H1 (cell line): ENCODE results near the gene ZNF407. TPM values are rescaled to one million over a fixed set of nuclear protein-coding genes. Genes with fewer than 3 reads are reported as not detected.

Source experiments
- CTCF ChIA-PET: fragments of 300-600 bp; sonication (Branson Sonifier 250); formaldehyde crosslinking; loops from one replicate; lab custom pipeline; 2021; ENCODE audit not compliant: partially characterized antibody; lab: Charles Lee
- POLR2A ChIA-PET: fragments of 300-600 bp; sonication (Branson Sonifier 250); formaldehyde crosslinking; loops from one replicate; lab custom pipeline; 2021; ENCODE audit warnings: inconsistent platforms; ENCODE audit not compliant: partially characterized antibody; lab: Charles Lee
- DNase-seq, 2 experiments: peaks; one replicate each; pipeline versions ENCODE4 v3.0.0 to v3.0.0-alpha.2; 2010 to 2022; ENCODE audit warnings: low spot score in 2 of 2, low read depth in 1 of 2, mixed read lengths in 1 of 2
- FAIRE-seq: peaks from 2 replicates; lab custom pipeline; 2011; peaks lifted over from hg19 to GRCh38; lab: Jason Lieb, UNC
- H2AFZ ChIP-seq: 2 replicates; pipeline ENCODE4 v1.8.1; 2012; ENCODE audit warnings: low read length, inconsistent platforms
- H2AK5ac ChIP-seq: 2 replicates; pipeline ENCODE4 v1.6.1; 2013; ENCODE audit warnings: low read depth, low read length
- H2BK120ac ChIP-seq: replicated peaks from 2 replicates; pipeline ENCODE3; 2013; ENCODE audit warnings: low read depth, low read length, inconsistent platforms
- H2BK12ac ChIP-seq: 2 replicates; pipeline ENCODE4 v1.6.1; 2013; ENCODE audit warnings: low read depth, low read length
- H2BK15ac ChIP-seq: 2 replicates; pipeline ENCODE4 v1.6.1; 2013; ENCODE audit warnings: low read length
- H2BK20ac ChIP-seq: 2 replicates; pipeline ENCODE4 v1.6.1; 2013; ENCODE audit warnings: low read length
- H2BK5ac ChIP-seq: 2 replicates; pipeline ENCODE4 v1.6.1; 2013; ENCODE audit warnings: low read depth, low read length
- H3K14ac ChIP-seq: 2 replicates; pipeline ENCODE4 v1.6.1; 2013; ENCODE audit warnings: inconsistent platforms; ENCODE audit not compliant: insufficient read length
- H3K18ac ChIP-seq: 2 replicates; pipeline ENCODE4 v1.6.1; 2013; ENCODE audit warnings: low read length; ENCODE audit errors: extremely low read depth
- H3K23ac ChIP-seq: 2 replicates; pipeline ENCODE4 v1.6.1; 2013; ENCODE audit warnings: inconsistent platforms; ENCODE audit not compliant: insufficient read length
- H3K23me2 ChIP-seq: 2 replicates; pipeline ENCODE4 v1.6.1; 2013; ENCODE audit warnings: low read depth, low read length
- H3K27ac ChIP-seq: 2 replicates; pipeline ENCODE4 v1.6.1; 2011; ENCODE audit warnings: low read depth, low read length, inconsistent platforms
- H3K27me3 ChIP-seq, 4 experiments: replicated peaks in 1 of 4; 1 replicate in 1 of 4; 2 replicates in 3 of 4; pipeline versions ENCODE4 v1.6.1 to v1.8.1; 2011 to 2013; ENCODE audit warnings: low read length in 3 of 4, mild to moderate bottlenecking in 3 of 4, inconsistent platforms in 2 of 4, mixed read lengths in 2 of 4, moderate library complexity in 1 of 4; ENCODE audit not compliant: control insufficient read depth in 3 of 4, insufficient read depth in 3 of 4; ENCODE audit errors: extremely low read depth in 1 of 4
- H3K36me3 ChIP-seq, 4 experiments: 2 replicates each; pipeline versions ENCODE4 v1.6.1 to v1.8.1; 2011 to 2013; ENCODE audit warnings: mild to moderate bottlenecking in 4 of 4, low read length in 3 of 4, moderate library complexity in 2 of 4, control low read depth in 1 of 4, inconsistent platforms in 1 of 4; ENCODE audit not compliant: insufficient read depth in 4 of 4, control insufficient read depth in 2 of 4
- H3K4ac ChIP-seq: replicated peaks from 2 replicates; pipeline ENCODE3; 2013; ENCODE audit warnings: low read length, low read depth, mixed read lengths, inconsistent platforms; ENCODE audit not compliant: insufficient read length
- H3K4me1 ChIP-seq, 4 experiments: replicated peaks in 1 of 4; 1 replicate in 1 of 4; 2 replicates in 3 of 4; pipeline versions ENCODE4 v1.6.1 to v1.8.1; 2011 to 2013; ENCODE audit warnings: low read length in 3 of 4, inconsistent platforms in 2 of 4, mixed read lengths in 1 of 4; ENCODE audit not compliant: insufficient read depth in 4 of 4, control insufficient read depth in 3 of 4
- H3K4me2 ChIP-seq, 2 experiments: 2 replicates each; pipeline versions ENCODE4 v1.6.1 to v1.8.1; 2011 to 2013; ENCODE audit warnings: low read depth in 2 of 2, low read length in 2 of 2, control low read depth in 1 of 2, inconsistent platforms in 1 of 2, mild to moderate bottlenecking in 1 of 2; ENCODE audit not compliant: insufficient read depth in 1 of 2
- H3K4me3 ChIP-seq, 4 experiments: fragments of 200-600, 300-600 bp in 1 of 4; sonication (generic), shearing (Covaris generic), sonication (Bioruptor Twin) in 1 of 4; 2 replicates each; pipeline versions ENCODE4 v1.5.1 to v1.8.1; 2011 to 2016; ENCODE audit warnings: low read length in 4 of 4, low read depth in 3 of 4, control low read depth in 2 of 4, inconsistent platforms in 2 of 4, mild to moderate bottlenecking in 2 of 4, mixed read lengths in 1 of 4, moderate library complexity in 1 of 4; ENCODE audit not compliant: insufficient read depth in 2 of 4; ENCODE audit errors: extremely low read depth in 1 of 4
- H3K56ac ChIP-seq: replicated peaks from 2 replicates; pipeline ENCODE3; 2013; ENCODE audit warnings: low read depth, mild to moderate bottlenecking, mixed read lengths, low read length, inconsistent platforms; ENCODE audit not compliant: insufficient read length
- H3K79me1 ChIP-seq: 2 replicates; pipeline ENCODE4 v1.6.1; 2013; ENCODE audit warnings: low read depth, low read length, control low read depth
- H3K79me2 ChIP-seq, 2 experiments: 2 replicates each; pipeline versions ENCODE4 v1.6.1 to v1.8.1; 2012 to 2013; ENCODE audit warnings: low read length in 2 of 2, mild to moderate bottlenecking in 2 of 2, inconsistent platforms in 1 of 2; ENCODE audit not compliant: insufficient read depth in 2 of 2, control insufficient read depth in 1 of 2
- H3K9ac ChIP-seq, 4 experiments: replicated peaks in 1 of 4; 1 replicate in 1 of 4; 2 replicates in 3 of 4; pipeline versions ENCODE4 v1.6.1 to v1.8.1; 2011 to 2013; ENCODE audit warnings: low read depth in 3 of 4, low read length in 3 of 4, control low read depth in 2 of 4, mild to moderate bottlenecking in 2 of 4, moderate library complexity in 2 of 4, inconsistent platforms in 1 of 4; ENCODE audit errors: extremely low read depth in 1 of 4
- H3K9me3 ChIP-seq, 2 experiments: 2 replicates each; pipeline versions ENCODE4 v1.6.1 to v1.8.1; 2012 to 2013; ENCODE audit warnings: mild to moderate bottlenecking in 2 of 2, moderate library complexity in 2 of 2, control low read depth in 1 of 2, inconsistent platforms in 1 of 2, low read depth in 1 of 2, low read length in 1 of 2, mixed read lengths in 1 of 2; ENCODE audit not compliant: insufficient read depth in 2 of 2
- H4K20me1 ChIP-seq, 2 experiments: replicated peaks in 1 of 2; 2 replicates each; pipeline versions ENCODE3 to v1.8.1; 2011 to 2013; ENCODE audit warnings: inconsistent platforms in 2 of 2, low read length in 2 of 2, mild to moderate bottlenecking in 1 of 2; ENCODE audit not compliant: insufficient read depth in 2 of 2, control insufficient read depth in 1 of 2
- H4K5ac ChIP-seq: 2 replicates; pipeline ENCODE4 v1.6.1; 2013; ENCODE audit warnings: low read length, low read depth, mixed read lengths, inconsistent platforms; ENCODE audit not compliant: insufficient read length
- H4K8ac ChIP-seq: 2 replicates; pipeline ENCODE4 v1.8.0; 2013; ENCODE audit warnings: mild to moderate bottlenecking, moderate library complexity, low read length, inconsistent platforms; ENCODE audit not compliant: insufficient read depth; ENCODE audit errors: extremely low read depth
- H4K91ac ChIP-seq: replicated peaks from 2 replicates; pipeline ENCODE3; 2013; ENCODE audit warnings: low read length, mixed read lengths, inconsistent platforms; ENCODE audit not compliant: insufficient read length
- ATF3 ChIP-seq: IDR thresholded peaks from 2 replicates; pipeline ENCODE4 v1.6.1; 2011; ENCODE audit warnings: low read depth, mild to moderate bottlenecking, low read length; ENCODE audit not compliant: insufficient read depth
- BACH1 ChIP-seq: IDR thresholded peaks from 2 replicates; pipeline ENCODE4 v1.6.1; 2012; ENCODE audit warnings: low read length, improper control_type of control experiment
- CHD1 ChIP-seq: IDR thresholded peaks from 2 replicates; pipeline ENCODE4 v1.6.1; 2012; ENCODE audit warnings: low read depth, low read length, improper control_type of control experiment
- CHD2 ChIP-seq: IDR thresholded peaks from 2 replicates; pipeline ENCODE4 v1.6.1; 2012; ENCODE audit warnings: low read length, improper control_type of control experiment
- JUN ChIP-seq: IDR thresholded peaks from 2 replicates; pipeline ENCODE4 v1.6.1; 2011; ENCODE audit warnings: low read depth, mild to moderate bottlenecking, improper control_type of control experiment, low read length
- KDM1A ChIP-seq: fragments of 200-600, 300-600 bp; sonication (generic); IDR thresholded peaks from 2 replicates; pipeline ENCODE4 v1.7.1; 2016; ENCODE audit warnings: mild to moderate bottlenecking, low read length, borderline replicate concordance
- MAFK ChIP-seq: IDR thresholded peaks from 2 replicates; pipeline ENCODE4 v1.6.1; 2012; ENCODE audit warnings: low read depth, mild to moderate bottlenecking, improper control_type of control experiment, low read length
- MAX ChIP-seq: IDR thresholded peaks from 2 replicates; pipeline ENCODE4 v1.6.1; 2012; ENCODE audit warnings: inconsistent platforms
- RAD21 ChIP-seq, 2 experiments: IDR thresholded peaks in 1 of 2; conservative IDR thresholded peaks in 1 of 2; 2 replicates each; pipeline ENCODE4 v1.6.1; 2011; ENCODE audit warnings: low read depth in 2 of 2, low read length in 2 of 2, improper control_type of control experiment in 1 of 2, inconsistent platforms in 1 of 2, mild to moderate bottlenecking in 1 of 2, moderate library complexity in 1 of 2
- RFX5 ChIP-seq: IDR thresholded peaks from 2 replicates; pipeline ENCODE4 v1.6.1; 2011; ENCODE audit warnings: low read depth, low read length, improper control_type of control experiment, borderline replicate concordance
- RXRA ChIP-seq: IDR thresholded peaks from 2 replicates; pipeline ENCODE4 v1.6.1; 2011; ENCODE audit warnings: low read depth, mild to moderate bottlenecking, low read length, moderate library complexity; ENCODE audit not compliant: insufficient read depth
- SP4 ChIP-seq: IDR thresholded peaks from 2 replicates; pipeline ENCODE4 v1.6.1; 2012; ENCODE audit warnings: low read length, inconsistent platforms
- TAF7 ChIP-seq: optimal IDR thresholded peaks from 2 replicates; pipeline ENCODE3; 2011; ENCODE audit warnings: low read depth, mild to moderate bottlenecking, inconsistent platforms, low read length, moderate library complexity, borderline replicate concordance
- TBP ChIP-seq: IDR thresholded peaks from 2 replicates; pipeline ENCODE4 v1.6.1; 2011; ENCODE audit warnings: low read depth, low read length, improper control_type of control experiment
- YY1 ChIP-seq: IDR thresholded peaks from 2 replicates; pipeline ENCODE4 v1.6.1; 2011; ENCODE audit warnings: low read depth, mild to moderate bottlenecking, low read length
- WGBS, 2 experiments: shearing (Covaris generic) in 1 of 2; methylation state at CpG; one replicate each; pipeline versions ENCODE4 v1.1.6 to v1.1.7; 2013 to 2015; ENCODE audit warnings: low lambda C conversion rate in 2 of 2, mixed read lengths in 2 of 2, inconsistent platforms in 1 of 2, low coverage in 1 of 2, missing lambda C conversion rate in 1 of 2; ENCODE audit not compliant: insufficient replicate concordance in 2 of 2, insufficient coverage in 1 of 2, insufficient read length in 1 of 2; ENCODE audit errors: extremely low coverage in 1 of 2, missing lambda C conversion rate in 1 of 2; 5-methylcytosine and 5-hydroxymethylcytosine counted together
- polyA plus RNA-seq, 7 experiments: library from polyadenylated mRNA; depleted of rRNA in 3 of 7; stranded (reverse) in 5 of 7; unstranded in 2 of 7; fragments of >200 nt in 5 of 7; fragments of 200-250 nt in 2 of 7; gene quantifications; 1 replicate in 5 of 7; 2 replicates in 1 of 7; 4 replicates in 1 of 7; pipeline versions ENCODE4 v1.2.1 to v1.2.3, GENCODE V29; 2011 to 2013; ENCODE audit warnings: missing spikeins in 2 of 7, mixed read lengths in 2 of 7
- total RNA-seq: library from RNA; stranded (reverse); fragmentation: NEBNext Ultra II Directional; extraction: Animal tissue kit (Norgen Biotek cat#: 25700); gene quantifications from 2 replicates; pipeline ENCODE4 v1.2.1, GENCODE V29; 2021

Gene ZNF407
- total and polyA plus RNA-seq, 2 of the 8 experiments (the other 6 are each of a cell fraction or from before 2014, with no cell fraction given) = 1.5 to 6.8 TPM

GRCh38 chr18:74906184-74906583 lies 308.5 kb downstream of the ZNF407 start:
- Histone ChIP-seq H2BK20ac (no peak overlapping the region), H3K23ac (no peak overlapping the region), H2BK5ac (no peak overlapping the region), H3K14ac (no peak overlapping the region), H2AK5ac (no peak overlapping the region), H2BK12ac (no peak overlapping the region), H2AFZ (no peak overlapping the region), H3K56ac (no peak overlapping the region), H2BK15ac (no peak overlapping the region)
- POLR2A ChIA-PET = no interaction called here
- FAIRE-seq (no peak), DNase-seq (no peak)
- no peak for TF ChIP-seq MAFK
- TF ChIP-seq ATF3 = no peak
- TF ChIP-seq BACH1 = no peak
- no peak for TF ChIP-seq JUN
- TF ChIP-seq RXRA = no peak
- no peak for TF ChIP-seq MAX
- no peak for TF ChIP-seq CHD1
- no peak for TF ChIP-seq TAF7
- TF ChIP-seq CHD2 = no peak
- no peak for TF ChIP-seq RFX5
- no peak for TF ChIP-seq YY1
- TF ChIP-seq KDM1A = no peak
- no peak for TF ChIP-seq RAD21 (IDR thresholded peaks at IDR 0.05 in 1 of 2, conservative IDR thresholded peaks at IDR 0.05 in 1 of 2; ENCODE audit: low read depth in 2 of 2, low read length in 2 of 2)
- TF ChIP-seq TBP = no peak
- no peak for TF ChIP-seq SP4
- TF ChIP-seq, all 59 proteins: peak for 0
- Histone ChIP-seq H3K4me3 (no peak overlapping the region), H3K4me2 (no peak overlapping the region), H2BK120ac (no peak overlapping the region), H3K23me2 (no peaks in the 10 kb centered on the region), H3K4ac (no peak overlapping the region), H3K79me2 (no peaks in the 10 kb centered on the region), H3K9ac (no peak overlapping the region), H4K91ac (no peak overlapping the region), H3K18ac (no peak overlapping the region), H3K27me3 (no peaks in the 10 kb centered on the region), H3K36me3 (no peaks in the 10 kb centered on the region), H3K4me1 (no peaks in the 10 kb centered on the region), H4K20me1 (no peaks in the 10 kb centered on the region), H4K5ac (no peak overlapping the region), H3K9me3 (no peaks in the 10 kb centered on the region), H3K27ac (no peak overlapping the region), H3K79me1 (no peaks in the 10 kb centered on the region), H4K8ac (no peak overlapping the region)
- CTCF ChIA-PET = interaction anchor here (0.8 to 1.5 kb wide), 2 partner anchors 12 to 50 kb away, joined by 3 read pairs; no protein-coding TSS in a partner anchor
- 86% methylated on average over 2 of the region's 2 CpGs; no CpG with 5 or more reads in 1 of the 2 experiments for WGBS, 2 experiments
